DMS 273 (cell line): Measurements from ENCODE around the gene PTGIS.

Experiments
- DNase-seq: peaks from one replicate; lab custom pipeline; 2025; ENCODE audit not compliant: unreplicated experiment; lab: John Stamatoyannopoulos, UW

Gene PTGIS

DNA sequence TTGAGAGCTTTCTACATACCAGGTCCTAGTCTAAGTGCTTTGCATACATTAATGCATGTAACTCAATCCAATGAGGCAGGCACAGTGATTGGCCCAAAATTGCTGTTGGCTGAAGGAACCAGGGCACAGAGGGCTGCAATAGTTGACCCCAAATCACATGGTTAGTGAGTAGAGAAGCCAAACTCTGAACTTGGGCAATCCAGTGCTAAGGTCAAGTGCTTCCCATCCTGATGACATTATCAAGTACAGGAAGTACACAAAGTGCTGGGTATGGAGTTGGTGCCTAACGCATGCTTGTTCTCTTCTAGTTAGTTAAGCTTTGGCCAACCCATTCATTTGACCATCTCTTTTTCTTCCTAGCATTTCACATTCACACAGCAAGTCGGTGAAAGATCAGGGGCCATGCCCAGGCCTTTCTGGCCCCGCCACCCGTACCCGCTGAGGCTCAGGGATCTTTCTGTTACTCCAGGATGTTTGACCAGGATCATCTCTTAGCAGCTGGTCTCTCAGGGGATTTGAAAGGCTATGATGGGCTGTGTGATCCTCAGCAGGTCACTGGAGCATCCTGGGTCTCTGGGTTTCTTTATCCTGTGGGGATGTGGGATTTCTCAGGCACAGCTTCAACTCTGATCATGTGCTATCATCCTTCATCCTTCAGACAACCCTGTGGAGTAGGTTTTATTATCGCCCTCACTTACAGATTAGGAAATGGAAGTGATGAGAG is 92.5 kb downstream of the PTGIS start:
- no peak for DNase-seq

- peak; percentile 54 for DNase-seq
These were observed 96.5 kb downstream of the PTGIS start for GRCh38 chr20:49471397-49471796.

- DNase-seq = no peak
These were observed 97.0 kb downstream of the PTGIS start for GRCh38 chr20:49470922-49471321.

DNA sequence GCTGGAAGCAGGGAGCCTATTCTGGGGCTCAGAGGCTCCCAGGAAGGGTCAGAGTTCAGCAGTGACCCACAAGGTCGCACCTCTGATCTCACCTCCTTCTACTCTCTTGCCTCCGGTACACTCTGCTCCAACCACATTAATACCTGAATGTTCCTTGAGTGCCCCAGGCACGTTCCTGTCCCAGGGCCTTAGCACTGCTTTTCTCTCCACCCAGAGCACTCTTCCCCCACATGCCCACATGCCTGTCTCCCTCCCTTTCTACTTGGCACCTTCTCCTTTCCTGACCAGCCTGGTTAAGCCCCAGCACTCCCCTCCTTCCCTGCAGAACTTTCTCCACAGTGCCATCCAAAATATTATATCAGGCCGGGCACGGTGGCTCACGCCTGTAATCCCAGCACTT is 98.9 kb downstream of the PTGIS start:
- no peak for DNase-seq

DNA sequence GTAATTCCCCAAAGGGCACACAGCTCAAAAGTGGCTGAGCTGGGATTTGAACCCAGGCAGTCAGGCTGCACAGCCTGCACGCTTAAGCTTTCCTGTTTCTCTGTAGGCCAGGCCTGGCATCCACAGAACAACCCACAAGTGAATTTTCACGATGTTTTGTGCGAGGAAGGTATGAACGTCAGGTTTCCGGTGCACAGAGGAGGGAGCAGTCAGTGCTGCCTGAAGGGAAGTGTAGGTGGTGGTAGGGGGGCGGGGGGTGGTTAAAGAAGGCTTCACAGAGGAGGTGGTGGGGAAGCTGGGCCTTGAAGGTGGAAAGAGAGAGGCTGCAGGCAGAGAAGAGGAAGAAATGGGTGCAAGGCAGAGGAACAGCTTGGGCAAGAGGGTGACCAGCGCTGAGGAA is 99.5 kb downstream of the PTGIS start:
- DNase-seq = no peak

DNA sequence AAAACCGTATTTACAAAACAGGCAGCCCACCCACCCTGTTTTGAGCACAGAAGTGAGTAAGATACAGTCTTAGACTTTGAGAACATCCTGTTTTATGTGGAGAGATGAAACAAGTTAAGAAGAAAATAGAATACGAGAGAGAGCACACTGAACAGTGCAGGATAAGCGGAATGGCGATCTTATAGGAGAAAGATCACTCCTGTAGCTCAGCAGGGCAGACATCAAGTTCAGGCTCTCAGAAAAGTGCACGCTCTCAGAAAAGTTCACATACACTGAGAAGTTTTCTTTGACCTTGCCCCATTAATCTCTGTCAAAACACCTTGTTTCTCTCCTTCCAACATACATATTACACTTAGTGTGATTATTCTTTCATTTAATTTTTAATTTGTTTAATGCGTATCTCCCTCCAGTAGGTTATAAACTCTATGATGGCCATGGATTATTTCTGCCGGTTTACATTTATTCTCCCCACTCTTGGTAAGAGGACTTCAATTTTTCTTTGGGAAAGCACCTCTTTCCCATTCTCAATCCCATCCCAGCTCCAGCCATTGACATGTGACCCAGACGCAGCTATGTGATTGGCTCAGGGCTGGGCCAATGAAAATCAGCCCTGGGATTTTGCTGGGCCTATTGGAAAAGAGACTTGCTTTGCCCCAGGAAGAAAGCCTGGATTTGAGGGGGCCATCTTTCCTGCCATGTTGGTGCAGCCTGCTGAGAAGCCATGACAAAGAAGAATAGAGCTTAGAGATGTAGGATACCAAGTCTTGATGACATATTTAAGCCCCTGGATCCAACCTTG is 101.6 kb downstream of the PTGIS start:
- DNase-seq = peak; percentile 29

DNA sequence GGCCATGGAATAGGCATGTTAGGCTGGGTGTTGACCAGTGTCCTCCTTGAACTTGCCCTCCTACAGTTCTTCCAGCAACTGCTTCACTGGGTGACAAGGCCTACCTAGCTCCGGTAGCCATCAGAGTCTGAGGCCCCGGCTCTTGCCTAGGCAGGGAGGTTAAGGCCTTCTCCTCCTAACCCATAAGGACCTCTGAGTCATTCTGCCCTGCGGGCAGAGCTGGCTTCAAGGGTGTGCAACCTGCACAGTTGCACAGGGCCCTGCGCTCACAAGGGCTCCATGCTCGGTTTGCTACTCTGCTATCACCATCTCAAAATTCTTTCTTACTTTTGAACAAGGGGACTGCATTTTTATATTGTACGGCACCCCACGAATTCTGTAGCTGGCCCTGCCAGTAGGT is 103.4 kb downstream of the PTGIS start:
- DNase-seq = no peak

DNA sequence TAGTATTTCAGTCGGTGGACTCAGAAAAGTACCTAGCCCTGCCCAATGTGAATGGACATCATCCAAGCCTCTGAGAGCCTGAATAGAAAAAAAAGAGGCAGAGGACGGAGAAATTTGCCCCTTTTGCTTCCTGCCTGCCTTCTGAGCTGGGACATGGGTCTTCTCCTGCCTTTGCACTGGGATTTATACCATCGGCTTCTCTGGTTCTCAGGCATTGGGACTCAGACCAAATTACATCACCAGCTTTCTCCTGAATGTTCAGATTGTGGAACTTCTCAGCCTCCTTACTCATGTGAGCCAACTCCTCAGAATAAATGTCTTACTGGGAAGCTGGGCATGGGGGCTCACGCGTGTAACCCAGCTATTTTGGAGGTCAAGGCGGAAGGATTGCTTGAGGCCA is 105.3 kb downstream of the PTGIS start:
- no peak for DNase-seq

GRCh38 chr20:49461894-49462620 is 105.9 kb downstream of the PTGIS start:
- DNase-seq = no peak

DNA sequence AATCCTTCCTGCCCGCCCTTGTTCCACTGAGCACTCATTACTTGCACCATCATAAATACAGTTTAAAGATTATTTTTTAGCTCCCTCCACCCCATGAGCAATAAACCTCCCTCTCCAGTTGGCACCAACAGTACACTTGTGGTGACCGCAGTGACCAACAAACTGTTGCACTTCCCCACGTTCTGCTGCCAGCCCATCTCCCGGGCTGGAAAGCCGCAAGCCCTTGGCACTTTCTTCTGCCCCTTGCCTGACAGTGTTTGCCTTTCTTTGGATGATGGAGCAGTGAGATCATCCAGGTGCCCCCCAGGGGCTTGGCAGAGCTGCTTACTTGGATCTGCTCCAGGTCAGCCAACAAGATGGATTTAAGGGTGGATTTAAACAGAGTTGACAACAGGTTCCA is 107.0 kb downstream of the PTGIS start:
- DNase-seq = peak; percentile 21

DNA sequence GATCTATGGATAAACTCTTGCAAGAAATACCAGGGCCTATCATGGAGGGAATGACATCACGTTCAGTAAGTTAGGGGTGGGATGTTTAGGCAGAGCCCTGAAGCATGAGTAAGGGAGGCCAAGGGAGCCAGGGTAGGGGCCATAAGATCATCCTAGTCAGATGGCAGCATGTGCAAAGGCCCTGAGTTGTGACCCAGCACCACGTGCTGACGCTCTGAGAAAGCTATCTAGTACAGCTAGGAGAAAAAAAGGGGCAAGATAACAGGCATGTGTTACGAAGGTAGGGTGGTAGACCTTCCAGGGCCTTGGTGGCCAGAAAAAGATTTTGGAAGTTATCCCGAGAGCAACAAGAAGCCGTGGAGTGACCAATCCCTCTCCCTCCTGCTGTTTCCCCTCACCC is 107.8 kb downstream of the PTGIS start:
- no peak for DNase-seq

DNA sequence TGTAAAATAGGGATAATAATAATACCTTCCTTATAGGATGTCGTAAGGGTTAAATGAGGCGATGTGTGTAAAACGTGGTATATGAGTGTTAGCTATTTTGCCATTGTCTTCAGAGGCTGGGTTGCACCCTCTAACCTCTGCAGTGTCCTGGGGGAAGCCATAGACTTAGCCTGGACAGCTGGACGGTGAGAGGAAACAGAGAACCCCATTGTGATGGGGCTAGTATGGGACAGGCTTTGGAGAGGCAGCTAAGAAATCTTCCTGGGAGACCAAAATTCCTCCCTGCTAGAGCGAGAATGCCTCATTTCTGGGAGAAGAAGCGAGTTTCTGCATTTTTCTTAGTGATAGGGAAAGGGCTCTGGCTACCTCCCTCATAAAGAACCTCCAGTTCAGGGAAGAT is 108.3 kb downstream of the PTGIS start:
- no peak for DNase-seq

DNA sequence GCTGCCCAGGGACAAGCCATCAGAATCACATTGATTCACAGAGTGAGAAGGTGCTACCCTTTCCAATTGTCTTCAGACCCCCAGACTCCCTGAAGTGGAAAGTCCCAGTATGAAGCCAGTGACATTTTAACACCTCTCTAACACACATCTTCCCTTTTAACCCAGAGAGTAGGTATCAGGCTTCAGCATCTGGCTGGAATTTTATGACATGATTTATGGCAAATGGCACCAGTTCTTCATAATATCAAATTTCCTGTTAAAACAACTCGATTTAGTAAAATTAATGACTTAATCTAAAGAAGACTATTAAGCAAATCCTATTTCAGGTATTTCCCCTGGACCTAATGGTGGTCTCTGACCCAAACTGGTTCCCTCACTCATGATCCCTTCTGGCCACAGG is 110.5 kb downstream of the PTGIS start:
- DNase-seq = no peak

GRCh38 chr20:49456646-49457045 is 111.3 kb downstream of the PTGIS start:
- no peak for DNase-seq

GRCh38 chr20:49455691-49456090 is 112.2 kb downstream of the PTGIS start:
- no peak for DNase-seq
